GM21825 (cell line): ENCODE data around the gene DBN1.
A peak's percentile ranks its signal among the peaks of the same experiment; 100 is the strongest.

Source experiments
- ATAC-seq: cut with Tn5 transposase; IDR thresholded peaks from one replicate; pipeline ENCODE4 v1.9.1; 2021; ENCODE audit warnings: mild to moderate bottlenecking, moderate library complexity; ENCODE audit not compliant: unreplicated experiment

The DBN1 gene

DNA sequence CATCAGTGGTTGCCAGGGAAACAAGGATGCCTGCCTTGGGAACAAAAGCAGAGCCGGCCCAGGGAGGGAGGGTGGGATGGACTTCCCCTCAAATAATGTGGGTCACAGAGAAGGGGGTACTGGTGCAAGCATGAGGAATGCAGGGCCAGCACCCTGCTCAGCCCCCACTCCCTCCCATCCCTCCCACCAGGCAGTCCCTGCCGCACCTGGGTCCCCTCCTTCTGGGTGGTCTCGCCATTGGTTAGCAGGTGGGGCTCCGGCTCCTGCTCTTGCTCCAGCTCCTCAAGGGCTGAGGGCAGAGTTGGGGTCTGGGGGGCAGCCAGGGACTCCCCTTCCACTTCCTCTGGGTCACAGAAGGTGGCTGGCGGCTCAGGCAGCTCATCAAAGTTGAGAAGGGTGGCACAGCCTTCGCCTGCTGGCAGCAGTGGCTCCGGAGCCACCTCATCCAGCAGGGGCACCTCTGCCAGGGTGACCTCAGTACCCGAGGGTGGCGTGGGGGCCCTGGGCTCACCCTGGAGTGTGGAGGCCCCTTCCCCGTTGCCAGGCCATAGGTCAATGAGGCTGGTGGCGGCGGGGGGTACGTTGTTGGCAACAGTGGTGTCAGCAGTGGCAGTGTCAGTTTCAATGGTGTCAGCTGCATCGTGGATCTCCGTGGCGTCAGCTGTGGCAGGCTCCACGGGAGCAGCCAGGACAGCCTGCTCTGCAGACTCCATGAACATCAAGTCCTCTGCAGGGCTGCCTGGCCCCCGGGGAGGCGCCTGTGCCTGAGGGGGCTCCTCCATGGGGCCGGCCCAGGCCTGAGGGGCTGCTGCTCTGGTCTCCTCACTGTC is 15.4 kb downstream of the DBN1 start:
- no peak for ATAC-seq

DNA sequence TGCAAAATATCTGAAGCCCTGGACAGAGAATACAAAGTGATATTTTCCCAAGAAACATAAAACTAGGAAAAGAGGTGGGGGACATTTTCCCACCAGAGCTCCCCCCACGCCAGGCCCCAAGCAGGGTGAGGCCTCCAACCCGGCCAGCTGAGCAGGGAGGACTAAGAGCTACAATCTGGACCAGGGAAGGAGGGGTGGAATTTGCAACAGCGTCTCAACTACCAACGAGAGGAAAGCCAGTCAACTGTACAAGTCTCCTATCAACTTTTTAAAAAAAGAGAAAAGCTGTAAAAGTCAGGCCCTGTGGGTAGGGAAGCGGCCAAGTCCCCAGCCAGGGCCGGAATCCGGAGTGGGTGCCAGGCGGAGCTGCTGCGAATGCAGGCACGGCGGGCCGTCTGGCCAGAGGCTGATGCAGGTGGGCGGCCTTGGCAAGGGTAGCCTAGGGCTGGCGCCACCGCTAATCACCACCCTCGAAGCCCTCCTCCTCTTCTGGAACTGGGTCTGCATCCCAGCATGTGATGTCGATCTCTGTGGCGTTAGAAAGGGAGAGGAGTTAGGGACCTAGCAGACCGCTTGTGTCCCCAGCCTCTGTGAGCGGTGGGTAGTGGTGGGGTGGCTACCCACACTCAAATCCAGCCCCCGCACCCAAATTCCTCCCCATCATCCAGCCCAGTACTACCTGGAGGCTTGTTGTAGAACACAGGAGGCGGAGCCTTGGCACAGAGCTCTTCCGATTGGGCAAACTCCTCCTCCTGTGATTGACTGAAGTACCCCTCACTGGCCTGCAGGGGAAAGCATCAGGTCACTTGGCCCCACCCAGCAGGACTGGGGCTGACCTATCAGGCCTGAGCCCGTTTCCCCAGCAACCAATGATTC is 16.2 kb downstream of the DBN1 start:
- ATAC-seq: peak; percentile 30

DNA sequence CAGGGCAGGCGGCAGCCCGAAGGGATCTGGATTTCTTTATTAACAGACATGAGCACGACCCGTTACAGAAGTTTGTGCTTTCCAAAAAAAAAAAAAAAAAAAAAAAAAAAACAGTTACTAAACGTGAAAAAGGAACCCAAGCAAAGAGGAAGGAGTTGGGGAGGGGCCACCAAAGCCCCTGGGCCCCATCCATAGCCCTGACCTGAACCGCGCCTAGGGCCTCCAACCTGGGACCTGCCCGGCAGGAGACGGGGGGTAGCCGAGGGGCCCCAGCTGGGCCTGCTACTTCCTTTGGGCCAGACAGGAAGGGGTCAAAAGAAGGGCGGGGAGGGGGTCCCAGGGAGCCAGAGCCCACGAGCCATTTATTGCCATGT is 16.9 kb downstream of the DBN1 start:
- ATAC-seq: no peak

DNA sequence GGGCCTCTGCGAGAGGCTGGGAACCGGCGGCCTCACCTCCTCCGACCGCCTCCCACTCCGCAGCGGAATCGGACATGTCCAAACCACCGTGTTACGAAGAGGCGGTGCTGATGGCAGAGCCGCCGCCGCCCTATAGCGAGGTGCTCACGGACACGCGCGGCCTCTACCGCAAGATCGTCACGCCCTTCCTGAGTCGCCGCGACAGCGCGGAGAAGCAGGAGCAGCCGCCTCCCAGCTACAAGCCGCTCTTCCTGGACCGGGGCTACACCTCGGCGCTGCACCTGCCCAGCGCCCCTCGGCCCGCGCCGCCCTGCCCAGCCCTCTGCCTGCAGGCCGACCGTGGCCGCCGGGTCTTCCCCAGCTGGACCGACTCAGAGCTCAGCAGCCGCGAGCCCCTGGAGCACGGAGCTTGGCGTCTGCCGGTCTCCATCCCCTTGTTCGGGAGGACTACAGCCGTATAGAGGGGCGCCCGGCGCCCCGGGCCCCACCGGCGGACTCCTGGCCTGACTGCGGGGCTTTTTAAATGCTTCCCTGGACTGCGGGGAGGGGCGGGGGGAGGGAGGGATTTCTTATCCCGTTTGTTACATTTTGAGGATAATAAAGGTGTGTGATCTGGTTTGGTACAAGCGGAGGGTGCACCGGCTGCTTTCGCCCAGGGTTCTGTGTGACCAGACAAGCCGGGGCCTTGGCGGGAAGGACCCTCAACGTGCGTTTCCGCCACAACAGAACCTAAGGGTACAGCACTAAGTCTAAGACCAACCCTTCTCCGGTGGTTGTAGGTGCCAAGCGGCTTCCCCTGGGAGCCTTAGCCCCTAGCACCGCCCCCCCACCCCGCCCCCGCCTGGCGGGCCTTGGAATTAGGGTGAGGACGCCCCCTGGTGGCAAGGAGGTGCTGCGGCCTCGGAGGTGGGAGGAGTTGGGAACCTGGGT is 17.5 kb downstream of the DBN1 start:
- ATAC-seq: peak; percentile 8

DNA sequence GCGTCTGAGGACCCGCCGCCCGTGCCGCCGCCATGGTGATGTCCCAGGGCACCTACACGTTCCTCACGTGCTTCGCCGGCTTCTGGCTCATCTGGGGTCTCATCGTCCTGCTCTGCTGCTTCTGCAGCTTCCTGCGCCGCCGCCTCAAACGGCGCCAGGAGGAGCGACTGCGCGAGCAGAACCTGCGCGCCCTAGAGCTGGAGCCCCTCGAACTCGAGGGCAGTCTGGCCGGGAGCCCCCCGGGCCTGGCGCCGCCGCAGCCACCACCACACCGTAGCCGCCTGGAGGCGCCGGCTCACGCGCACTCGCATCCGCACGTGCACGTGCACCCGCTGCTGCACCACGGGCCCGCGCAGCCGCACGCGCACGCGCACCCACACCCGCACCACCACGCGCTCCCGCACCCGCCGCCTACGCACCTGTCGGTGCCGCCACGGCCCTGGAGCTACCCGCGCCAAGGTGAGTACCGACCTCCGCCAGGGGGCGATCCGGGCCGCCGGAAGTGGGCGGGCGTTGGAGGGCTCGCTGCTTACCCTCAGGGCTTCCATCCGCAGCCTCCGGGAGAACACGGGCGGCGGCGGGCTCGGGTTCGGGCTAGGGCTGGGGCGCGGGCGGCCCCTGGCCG is 18.3 kb downstream of the DBN1 start:
- ATAC-seq: peak; percentile 47

DNA sequence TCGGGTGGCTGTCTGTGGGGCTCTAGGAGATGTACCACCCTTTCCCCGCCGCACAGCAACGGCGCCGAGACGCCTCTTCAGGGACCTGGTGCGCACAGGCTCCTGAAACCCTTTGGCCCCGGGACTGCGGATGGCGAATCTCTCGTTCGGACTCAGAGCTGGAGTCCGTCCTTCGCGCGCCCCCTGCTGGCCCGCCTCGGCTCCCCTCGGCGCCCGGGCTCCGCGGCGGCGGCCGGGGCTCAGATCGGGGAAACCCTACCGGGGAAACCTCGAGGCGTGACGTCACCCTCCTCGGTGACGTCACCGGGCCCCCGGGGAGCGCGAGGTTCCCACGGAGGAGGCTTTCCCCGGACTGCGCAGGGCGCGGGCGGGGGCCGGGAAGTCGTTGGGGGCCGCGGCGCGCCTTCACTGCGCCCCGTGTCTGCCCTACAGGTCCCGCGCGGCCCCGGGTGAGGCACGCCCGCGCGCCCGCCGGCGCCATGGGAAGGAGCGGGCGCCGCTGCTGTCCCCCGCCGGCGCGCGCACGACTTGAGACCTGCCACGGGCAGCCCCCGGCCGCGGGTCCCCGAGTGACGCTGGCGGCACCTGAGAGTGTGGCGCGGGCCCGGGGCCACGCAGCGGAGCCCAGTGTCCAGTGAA is 18.9 kb downstream of the DBN1 start:
- peak; percentile 51 for ATAC-seq

DNA sequence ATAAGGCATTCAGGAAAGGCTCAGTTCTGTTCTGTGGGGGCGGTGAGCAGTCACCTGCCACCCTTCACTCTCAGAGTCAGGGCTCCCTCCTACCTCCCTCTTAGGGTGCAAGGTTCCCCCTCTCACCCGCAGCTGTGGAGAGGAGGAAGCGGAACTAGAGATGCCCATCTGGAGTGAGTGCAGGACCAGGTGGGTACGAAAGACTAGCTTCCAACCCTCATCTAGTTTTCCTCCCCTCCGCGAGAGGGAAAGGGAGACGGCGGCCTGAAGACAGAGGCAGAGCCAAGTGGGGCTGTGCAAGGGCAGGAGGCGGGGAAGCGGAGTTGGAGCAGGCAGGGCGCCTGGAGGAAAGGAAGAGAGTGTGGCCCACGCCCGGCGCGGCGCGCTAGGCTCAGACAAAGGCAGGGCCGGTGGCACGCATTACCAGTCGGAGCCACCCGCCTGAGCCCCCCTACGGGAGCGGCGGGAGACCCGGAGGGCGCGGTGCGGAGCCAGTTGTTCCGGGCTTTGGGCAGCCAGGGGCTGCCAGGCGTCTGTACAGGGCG is 19.5 kb downstream of the DBN1 start:
- ATAC-seq: peak; percentile 5

DNA sequence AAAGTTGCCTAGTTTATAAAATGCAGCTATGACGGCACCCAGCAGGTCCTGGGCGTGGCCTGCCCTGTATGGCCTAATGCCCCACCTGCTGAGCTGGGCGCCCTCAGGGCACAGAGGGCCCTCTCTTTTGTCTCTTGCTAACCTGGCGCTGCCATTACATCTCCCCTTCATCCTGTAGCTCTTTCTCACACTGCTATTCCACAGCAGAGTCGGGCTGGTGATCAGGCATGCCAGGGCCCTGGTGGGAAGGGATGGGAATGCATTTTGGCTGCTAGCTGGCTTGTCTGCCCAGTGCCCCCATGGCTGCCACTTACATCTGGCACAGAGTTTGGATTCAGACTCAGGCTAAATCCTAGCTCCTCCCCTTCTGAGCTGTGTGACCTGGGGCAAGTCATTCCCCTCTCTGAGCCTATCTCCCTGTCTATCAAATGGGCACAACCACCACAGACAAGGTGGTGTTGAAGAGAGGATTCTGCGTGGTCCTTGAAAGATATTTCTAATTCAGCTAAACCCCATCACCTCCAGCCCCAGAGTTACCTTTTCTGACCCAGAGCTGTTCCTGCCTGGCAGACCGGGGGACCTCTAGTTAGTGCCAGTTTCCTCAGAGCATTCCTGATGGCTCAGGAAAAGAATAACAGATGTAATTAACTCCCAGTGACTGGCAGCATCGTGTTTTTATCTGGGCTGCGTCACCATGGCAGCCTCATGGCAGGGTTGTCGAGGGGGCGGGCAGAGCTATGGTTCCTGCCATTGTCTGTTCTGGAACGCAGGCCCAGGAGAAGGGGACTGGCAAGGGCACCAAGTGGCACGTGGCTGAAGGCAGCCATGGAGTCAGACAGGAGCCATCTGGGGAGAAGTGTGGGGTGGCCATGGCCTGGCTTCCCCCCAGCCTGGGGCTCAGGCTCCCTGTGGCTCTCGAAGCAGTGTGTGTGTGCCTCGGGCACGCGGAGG is 20.5 kb downstream of the DBN1 start:
- ATAC-seq: no peak

DNA sequence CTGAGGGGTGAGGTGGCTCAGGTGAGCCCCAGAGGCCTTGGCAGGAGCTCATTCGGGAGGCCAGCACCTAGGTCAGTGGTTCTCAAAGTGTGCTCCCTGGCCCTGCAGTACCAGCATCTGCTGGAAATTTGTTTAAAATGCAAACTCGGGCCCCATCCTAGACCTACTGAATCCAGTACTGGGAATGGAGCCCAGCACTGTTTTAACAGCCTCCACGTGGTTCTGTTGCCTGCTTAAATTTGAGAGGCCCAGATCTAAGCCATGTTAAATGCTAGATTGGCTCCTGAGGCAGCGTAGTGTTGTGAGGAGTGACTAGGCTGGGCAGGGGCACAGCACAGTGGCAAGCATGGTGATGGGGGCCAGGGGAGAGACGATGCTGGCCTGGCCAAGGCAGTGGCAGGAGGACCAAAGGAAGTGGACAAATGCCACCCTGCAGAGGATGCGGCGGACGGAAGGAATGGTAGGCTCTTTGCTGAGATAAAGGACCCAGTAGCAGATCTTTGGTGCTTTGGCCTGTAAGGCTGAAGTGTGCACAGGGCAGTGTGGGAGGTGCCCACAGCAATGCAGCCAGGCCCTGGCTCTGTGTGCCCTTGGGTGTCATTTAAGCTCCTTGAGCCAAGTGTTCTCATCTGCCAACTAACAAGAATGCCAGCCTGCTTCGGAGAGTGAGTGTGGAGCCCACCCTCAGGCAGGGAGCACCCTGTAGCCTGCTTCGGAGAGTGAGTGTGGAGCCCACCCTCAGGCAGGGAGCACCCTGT is 22.6 kb downstream of the DBN1 start:
- no peak for ATAC-seq

DNA sequence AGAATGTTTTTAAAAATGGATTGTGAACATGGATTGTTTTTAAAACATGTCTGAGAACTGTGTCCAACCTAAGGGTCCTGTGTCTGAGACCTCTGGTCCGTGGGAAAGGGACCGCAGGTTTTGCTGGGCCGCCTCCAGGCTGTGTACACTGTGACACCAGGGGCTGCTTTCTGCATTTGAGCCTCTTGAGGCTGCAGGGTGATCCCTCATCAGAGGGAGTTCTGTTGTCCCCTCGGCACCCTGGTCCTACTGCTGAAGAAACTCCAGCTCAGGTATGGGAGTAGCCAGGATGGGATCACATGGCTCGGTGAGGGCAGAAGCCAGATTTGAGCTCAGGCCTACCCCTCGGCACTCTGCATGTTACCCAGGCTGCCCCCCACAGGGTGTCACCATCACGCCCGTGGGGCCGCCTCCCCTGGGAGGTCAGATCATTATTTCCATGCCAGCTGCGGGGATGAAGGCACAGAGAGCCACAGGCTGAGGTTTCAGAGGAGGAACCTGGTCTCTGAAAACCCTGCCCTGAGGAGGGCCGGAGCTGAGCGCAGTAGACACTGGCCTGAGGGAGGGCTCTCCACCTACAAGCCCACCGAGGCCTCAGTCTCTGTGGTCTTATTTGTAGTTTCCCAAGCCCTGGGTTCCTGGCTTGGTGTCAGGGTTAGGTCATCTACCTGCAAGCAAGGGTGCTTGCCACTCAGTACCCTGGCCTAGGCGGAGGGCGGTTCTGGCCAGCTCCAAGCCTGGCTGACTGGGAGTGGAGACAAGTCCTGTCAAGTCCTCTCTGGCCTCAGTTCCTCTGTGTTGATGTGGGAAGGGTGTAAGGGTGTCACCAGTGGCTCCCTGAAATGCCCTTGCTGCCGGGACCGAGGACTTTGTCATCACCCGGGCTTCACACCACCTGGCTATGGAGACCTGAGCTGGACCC is 24.0 kb downstream of the DBN1 start:
- ATAC-seq: no peak

DNA sequence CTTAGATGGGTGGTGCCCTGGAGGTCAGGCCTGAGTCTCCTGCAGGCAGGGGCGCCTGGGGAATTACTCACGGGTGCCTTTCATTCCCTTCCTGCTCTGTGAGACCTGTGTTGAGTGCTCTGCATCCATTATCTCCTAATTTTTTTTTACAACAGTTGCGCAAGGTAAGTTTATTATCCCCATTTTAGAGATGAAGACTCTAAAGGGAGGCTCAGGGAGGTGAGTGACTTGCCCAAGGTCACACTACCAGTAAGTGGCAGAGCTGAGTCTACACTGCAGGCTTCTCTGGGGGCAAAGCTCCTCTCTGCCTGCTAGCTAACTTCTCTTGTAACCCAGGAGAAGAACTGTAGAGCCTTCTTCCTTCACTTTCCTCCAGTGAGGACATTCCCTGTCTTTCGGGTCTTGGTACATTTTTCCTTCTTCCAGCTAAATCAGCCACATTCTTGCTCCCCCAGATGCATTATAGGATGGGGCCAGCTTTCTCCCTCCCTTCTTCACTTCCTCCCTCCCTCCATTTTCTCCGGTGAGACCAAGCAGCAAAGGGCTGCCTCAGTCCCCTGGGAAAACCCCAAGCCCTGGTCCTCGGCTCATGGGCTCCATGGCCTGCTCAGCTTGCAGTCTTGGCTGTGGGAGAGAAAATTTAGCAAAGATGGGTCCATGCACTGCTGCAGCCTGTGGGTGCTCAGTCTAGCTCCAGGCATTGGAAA is 25.0 kb downstream of the DBN1 start:
- no peak for ATAC-seq

DNA sequence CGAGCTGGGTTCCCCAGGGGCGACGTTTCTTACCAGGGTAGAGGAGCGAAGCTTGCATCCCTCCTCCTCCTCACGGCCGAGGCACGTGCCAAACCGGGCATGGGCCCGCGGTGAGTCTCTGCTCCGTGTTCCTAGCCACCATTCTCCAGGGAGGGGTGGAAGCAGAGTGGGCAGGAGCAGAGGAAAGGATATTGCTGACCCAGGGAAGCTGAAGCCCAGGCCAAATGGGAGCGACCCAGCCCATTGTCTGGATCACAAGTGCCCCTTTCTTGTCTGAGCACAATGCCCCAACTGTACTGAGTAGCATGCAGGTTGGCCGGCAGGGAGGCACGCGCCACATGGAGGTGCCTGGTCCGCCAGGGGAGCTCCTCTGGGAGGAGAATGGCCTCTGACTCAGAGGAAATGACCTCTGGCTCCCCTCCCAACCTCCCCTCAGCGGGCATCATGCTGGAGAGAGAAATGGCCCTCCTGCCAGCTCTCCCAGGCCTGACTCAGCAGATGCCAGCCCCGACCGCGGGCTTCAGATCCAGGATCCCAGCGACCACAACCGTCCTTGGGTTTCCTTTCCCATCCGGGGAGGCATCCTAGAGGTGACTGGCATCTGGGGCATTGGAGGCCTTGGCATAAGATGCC is 25.7 kb downstream of the DBN1 start:
- ATAC-seq: no peak

DNA sequence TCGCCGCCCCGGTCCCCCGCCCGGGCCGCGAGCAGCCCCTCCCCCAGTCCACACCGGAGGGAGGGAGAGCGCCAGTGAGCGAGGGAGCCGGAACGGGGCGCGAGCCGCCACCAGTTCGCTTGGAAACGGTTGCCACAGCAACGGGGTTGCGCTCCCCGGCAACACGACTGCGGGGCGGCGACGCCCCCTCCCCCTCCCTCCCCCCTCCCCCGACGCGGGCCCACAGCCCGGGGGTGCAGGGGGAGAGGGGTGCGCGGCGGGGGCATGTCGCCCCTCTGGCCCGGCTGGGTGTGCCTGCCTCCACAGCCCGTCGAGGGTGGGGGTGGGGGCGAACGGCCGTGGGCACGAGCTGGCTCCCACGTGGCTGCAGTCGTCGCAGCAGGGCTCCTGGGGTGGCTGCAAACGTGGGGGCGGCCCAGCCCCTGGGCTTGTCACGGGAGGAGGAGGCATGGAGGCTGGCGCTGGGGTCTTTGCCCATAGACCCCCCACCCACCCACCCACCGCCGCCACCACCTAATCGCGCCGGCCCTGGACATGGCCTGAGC is 26.3 kb downstream of the DBN1 start:
- ATAC-seq: peak; percentile 33

DNA sequence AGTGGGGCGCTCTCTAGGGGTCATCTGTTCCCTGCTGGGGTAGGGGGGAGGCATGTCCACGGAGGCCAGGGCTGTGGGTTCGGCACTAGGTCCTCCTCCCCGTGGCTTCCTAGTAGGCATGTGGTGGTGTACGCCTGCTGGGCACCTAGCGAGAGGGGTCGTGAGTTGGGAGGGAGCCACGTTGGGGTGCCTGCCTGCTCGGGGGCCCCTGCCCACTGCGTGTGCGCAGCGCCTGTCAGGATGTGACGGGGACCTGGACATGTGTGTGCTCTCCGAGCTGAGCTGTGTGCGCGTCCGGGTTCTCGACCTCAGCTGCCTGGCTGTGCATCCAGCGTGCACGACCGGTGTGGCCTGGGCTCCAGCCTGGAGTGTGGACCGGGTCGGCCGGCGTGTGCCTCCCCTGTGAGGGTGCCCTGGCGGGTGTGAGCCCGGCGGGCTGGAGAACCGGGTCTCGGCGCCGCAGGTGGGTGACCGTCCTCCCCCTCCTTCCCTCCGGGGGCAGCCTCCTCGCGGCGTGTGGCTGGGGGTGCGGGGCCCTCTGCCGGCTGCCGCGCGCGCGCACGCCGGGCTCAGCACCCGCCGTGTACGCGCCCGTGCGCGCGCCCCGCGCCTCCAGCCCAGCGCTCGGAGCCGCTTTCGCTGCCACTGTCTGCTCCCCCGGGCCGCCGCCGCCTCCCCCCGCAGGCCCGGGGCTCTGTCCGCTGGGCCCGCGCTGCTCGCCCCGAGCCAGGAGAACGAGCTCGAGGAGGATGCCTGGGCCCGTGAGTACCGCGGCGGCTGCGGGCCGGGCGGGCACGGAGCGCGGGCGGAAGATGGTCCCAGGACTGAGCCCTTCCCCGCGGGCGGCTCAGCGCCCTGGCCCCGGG is 27.0 kb downstream of the DBN1 start, which contains the start of gene PRR7:
Gene PRR7, plus strand, starts transcription at position 615 of the 866 bp plus-strand sequence. CDS start 8,254 bp downstream, outside the sequence.
- ATAC-seq: peak; percentile 47

DNA sequence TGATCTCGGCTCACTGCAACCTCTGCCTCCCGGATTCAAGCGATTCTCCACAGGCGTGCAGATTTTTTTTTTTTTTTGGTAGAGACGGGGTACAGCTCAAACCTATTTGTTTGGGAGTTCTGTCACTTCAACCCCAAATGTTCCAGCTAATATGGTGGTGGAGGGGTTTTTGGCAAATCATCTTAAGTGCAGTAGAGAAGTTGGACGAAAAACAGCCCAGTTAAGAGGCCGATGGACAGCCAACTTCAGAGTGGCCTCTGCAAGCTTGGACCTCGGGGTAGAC is 27.6 kb downstream of the DBN1 start:
- no peak for ATAC-seq
